GM20431 (cell line): ENCODE results near the gene TAGLN3.
"Not testable (repeated sequence)": the region's sequence is repeated elsewhere in the genome, so short reads cannot be mapped to it uniquely, and the experiment has no call there.

Experiments
- in situ Hi-C: fragments of 300-500 bp; cut with MseI, MboI; formaldehyde crosslinking; loops from one replicate; pipeline ENCODE4 v1.15.0; 2020; ENCODE audit warnings: low sequenced_read_pairs; ENCODE audit not compliant: unreplicated experiment

The TAGLN3 gene

GRCh38 chr3:112005091-112005672, 6.5 kb downstream of the TAGLN3 start:
- in situ Hi-C loops, result no loop called here

GRCh38 chr3:112007633-112008032, 8.9 kb downstream of the TAGLN3 start:
- in situ Hi-C loops, result no loop called here

GRCh38 chr3:112009670-112010069, 10.9 kb downstream of the TAGLN3 start:
- in situ Hi-C loops, result no loop called here

DNA sequence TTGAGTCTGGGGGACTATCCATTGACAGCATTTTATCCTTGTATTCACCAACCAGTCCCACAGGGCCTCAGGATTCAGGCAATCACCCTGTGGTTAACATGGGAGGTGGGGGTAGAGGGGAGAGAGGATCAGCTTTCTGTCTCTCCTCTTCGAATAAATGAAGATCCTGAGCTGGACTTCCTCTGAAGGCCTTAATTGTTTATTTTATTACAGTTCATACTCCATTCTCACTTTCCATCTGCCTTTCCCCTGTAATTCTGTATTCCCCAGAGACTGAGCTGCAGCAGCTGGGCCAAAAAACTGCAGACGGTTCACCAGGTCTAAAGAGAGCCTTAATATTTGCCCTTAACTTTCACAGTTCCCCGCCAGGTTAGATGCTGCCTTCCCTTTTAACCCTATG, 11.9 kb downstream of the TAGLN3 start:
- in situ Hi-C loops, result no loop called here

- in situ Hi-C loops, result no loop called here
Observed at GRCh38 chr3:112011376-112011940, 12.7 kb downstream of the TAGLN3 start.

- in situ Hi-C loops, result no loop called here
Observed at GRCh38 chr3:112012205-112012992, 13.7 kb downstream of the TAGLN3 start.

DNA sequence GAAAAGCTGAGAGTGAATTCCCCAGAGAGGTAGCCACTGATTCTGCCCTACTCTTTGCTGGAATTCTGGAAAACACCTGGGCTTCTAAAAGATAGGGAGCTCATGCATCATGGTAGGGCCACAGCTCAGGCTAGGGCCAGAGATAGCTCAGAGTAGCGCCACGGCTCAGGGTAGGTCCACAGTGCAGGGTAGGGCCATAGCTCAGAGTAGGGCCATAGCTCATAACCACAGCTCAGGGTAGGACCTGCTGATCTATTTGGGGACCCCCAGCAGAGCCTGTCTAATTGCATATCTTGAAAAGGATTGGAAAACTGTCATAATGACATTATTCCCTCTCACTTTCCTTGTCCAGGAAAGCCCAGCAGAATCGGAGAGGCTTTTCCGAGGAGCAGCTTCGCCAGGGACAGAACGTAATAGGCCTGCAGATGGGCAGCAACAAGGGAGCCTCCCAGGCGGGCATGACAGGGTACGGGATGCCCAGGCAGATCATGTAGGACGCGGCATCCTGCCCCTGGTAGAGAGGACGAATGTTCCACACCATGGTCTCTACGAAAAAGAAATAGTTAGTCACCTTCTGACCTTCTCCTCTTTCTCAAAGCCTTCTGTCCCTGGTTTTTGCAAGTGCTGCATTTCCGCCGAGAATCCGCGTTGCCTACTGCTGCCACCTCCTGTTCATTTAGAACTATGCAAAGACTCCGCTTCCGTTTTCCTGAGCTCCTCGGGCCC, 14.5 kb downstream of the TAGLN3 start:
- in situ Hi-C loops, result no loop called here

- in situ Hi-C loops, result no loop called here
Observed at GRCh38 chr3:112013784-112014143, 15.0 kb downstream of the TAGLN3 start.

DNA sequence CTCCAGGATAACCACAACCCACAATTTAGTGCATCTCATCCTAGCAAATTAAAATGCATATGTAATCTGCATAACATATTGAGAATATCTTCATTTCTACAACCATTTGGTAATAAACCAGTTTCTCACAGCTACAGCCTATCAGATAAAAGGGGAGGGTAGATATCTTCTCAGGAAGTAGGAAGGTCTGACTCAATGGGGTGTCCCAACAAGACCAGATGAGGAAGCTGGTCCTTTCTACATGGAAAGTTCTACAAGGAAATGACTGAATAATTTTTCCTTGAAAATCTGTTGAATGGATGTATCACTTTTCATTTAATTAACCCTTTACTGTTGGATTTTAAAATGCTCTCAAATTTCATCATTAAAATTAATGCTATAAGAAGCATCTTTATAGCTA, 18.4 kb downstream of the TAGLN3 start:
- in situ Hi-C loops, result no loop called here

DNA sequence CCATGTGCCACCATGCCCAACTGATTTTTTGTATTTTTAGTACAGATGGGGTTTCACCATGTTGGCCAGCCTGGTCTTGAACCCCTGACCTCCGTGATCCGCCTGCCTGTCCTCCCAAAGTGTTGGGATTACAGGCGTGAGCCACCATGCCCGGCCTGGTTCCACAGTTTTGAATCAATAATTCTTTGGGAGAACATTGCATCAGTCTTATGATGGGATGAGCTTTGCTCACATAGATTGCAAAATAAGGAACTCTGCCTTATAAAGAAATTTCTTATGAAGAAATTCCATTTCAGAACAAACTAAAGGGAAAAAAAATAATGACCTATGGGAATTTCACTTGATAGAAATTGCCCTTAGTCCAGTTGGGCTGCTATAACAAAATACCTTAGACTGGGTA, 20.0 kb downstream of the TAGLN3 start:
- in situ Hi-C loops, result no loop called here

- in situ Hi-C loops, result no loop called here
Observed at GRCh38 chr3:112019716-112020115, 21.0 kb downstream of the TAGLN3 start.

- in situ Hi-C loops, result no loop called here
Observed at GRCh38 chr3:112020674-112021085, 22.0 kb downstream of the TAGLN3 start.

- in situ Hi-C loops, result no loop called here
Observed at GRCh38 chr3:112027142-112027541, 28.4 kb downstream of the TAGLN3 start.

DNA sequence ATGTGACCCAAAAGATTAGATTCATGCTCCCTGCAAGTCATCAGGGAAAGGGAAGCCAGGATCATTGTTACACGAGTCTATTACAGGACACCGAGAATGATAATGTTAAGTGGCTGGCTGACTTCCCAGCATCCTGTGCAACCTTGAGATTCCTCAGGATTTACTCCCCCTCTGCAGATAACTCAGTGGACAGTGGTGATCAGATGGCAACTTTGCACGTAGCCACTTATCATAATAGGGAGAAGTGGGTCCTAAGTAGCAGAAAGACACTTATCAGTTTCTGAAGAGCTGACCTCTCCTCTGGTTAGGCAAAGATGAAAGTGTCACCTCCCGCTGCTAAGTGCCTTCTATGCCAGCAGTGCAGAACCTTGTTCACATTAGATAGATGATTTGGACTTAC, 29.1 kb downstream of the TAGLN3 start:
- in situ Hi-C loops, result no loop called here

DNA sequence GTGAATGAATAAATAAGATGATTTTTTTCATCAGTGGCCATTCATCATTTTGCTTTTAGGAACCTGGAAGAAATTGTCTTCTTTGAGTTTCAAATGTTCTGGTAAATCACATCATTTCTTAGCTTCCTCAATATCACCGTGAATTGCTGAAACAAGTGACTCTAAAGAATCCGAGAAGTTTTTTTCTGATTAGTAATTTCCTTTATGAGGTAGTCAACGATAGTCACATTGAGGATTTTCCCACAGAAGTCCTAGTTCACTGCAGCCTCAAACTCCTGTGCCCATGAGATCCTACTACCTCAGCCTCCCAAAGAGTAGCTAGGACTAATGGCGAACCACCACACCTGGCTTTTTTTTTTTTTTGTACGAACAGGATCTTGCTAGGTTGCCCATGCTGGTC, 32.2 kb downstream of the TAGLN3 start:
- in situ Hi-C loops, result no loop called here

- in situ Hi-C loops, result no loop called here
Observed at GRCh38 chr3:112032098-112032731, 33.5 kb downstream of the TAGLN3 start.

DNA sequence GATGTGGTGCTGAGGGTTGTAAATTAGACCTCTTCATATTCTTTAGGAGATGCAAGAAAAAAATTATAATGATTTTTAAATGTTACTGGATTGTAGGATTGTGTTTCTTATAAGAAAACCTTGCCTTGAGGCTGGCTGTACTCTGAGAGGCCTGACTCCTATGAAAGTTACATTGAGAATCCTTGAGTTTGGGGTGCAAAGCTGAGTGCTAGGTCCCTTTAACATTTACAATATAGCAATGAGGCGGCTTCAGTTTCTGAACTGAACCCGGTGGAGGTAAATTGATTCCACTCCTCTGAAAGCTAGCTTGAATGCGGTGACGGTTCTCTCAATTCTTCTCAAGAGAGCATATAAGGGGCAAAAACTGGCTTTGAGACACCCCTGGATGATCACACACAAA, 35.7 kb downstream of the TAGLN3 start, which contains the start of gene TMPRSS7:
TSS of gene TMPRSS7 (plus strand) at position 301 of the 400 bp plus-strand sequence. CDS start 110 bp downstream, outside the sequence.
- in situ Hi-C loops, result no loop called here

DNA sequence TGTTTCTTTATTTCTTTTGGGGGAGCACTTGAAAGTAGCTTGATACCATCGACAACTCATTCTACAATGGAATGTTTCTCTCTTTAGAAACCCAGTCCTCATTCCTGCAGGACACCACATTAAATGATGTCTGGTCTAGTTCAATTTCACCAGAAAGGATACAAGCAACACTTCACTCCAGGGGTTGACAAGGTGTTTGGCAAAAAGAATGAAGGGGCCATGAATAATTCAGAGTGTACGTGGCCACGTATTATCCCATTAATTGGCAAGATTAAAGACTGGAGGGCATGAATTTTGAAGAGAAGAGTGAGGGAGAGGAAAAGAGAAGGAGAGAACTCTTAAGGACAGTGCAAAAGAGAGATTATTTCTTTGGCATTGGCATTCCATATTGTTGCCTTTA, 36.5 kb downstream of the TAGLN3 start:
- in situ Hi-C loops, result no loop called here

DNA sequence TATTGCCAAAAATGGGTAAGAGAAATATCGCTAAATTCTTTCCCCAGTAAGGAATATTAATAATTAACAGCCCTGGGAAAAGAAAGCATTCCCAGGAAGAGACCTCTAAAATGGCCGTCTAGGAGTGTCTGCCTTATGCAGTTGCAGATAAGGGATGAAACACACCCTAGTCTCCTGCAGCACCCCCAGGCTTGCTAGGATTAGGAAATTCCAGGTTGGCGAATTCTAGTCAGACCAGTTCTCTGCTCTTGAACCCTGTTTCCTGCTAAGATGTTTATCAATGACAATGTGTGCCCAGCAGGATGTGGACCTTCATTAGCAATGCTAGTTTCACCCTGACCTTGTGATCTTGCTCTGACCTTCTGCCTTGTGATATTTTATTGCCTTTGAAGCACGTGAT, 38.5 kb downstream of the TAGLN3 start:
- in situ Hi-C loops, result not testable (repeated sequence)

DNA sequence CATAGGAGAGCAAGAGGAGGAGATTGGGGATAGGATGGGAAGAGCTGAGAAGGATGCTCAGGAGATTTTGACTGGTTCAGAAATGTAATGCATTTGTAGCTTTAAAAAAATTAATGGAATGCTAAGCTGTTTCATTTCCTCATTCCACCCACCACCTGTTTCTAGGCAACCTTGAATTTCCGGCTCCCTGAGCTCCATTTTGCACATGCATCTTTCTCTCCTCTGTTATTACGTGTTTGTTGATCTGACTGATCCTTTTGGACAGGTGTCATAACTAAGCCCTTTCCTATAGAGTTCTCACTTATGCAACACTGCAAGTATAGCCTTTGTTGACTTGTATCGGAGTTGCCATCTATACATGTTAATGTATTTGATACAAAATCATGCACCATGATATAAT, 40.1 kb downstream of the TAGLN3 start:
- in situ Hi-C loops, result no loop called here
